Progenitor cell of endocrine pancreas (in vitro differentiated cells): ENCODE data around the gene NAA30. TPM values are rescaled to one million over a fixed set of nuclear protein-coding genes. Genes with fewer than 3 reads are reported as not detected.

Source experiments
- DNase-seq: peaks from one replicate; pipeline ENCODE4 v3.0.0; 2021; ENCODE audit warnings: low spot score; ENCODE audit not compliant: unreplicated experiment
- H3K27ac Mint-ChIP-seq: 2 replicates; pipeline ENCODE4 v1.8.0; 2021; ENCODE audit warnings: mild to moderate bottlenecking, moderate library complexity, mixed read lengths
- H3K27me3 Mint-ChIP-seq: 2 replicates; pipeline ENCODE4 v1.8.0; 2021; ENCODE audit warnings: mixed read lengths
- H3K36me3 Mint-ChIP-seq: 2 replicates; pipeline ENCODE4 v1.8.0; 2022; ENCODE audit warnings: mixed read lengths; ENCODE audit not compliant: insufficient read depth
- H3K4me1 Mint-ChIP-seq: 2 replicates; pipeline ENCODE4 v1.8.0; 2021; ENCODE audit warnings: low read depth, mixed read lengths
- H3K4me3 Mint-ChIP-seq: 2 replicates; pipeline ENCODE4 v1.8.0; 2021; ENCODE audit warnings: low read depth, mild to moderate bottlenecking, moderate library complexity, mixed read lengths
- H3K9me3 Mint-ChIP-seq: 2 replicates; pipeline ENCODE4 v1.8.0; 2021; ENCODE audit warnings: low read depth, mixed read lengths
- CTCF ChIP-seq: fragments of 200-600 bp; sonication (generic); IDR thresholded peaks from one replicate; pipeline ENCODE4 v1.5.0; 2021; ENCODE audit warnings: antibody characterized with exemption, mild to moderate bottlenecking; ENCODE audit not compliant: unreplicated experiment
- total RNA-seq: library from RNA; stranded (reverse); gene quantifications from 2 replicates; pipeline ENCODE4 v1.2.1, GENCODE V29; 2021

Gene NAA30
- total RNA-seq, 1 donor from 2014 or later, result 24.2 TPM

- H3K4me1 Mint-ChIP-seq, result peaks cover 11% of the 10 kb centered on the region
- TF ChIP-seq CTCF, result peak; percentile 22
- no peak overlapping the region for H3K4me3 Mint-ChIP-seq
- H3K27ac Mint-ChIP-seq, result no peak overlapping the region
- H3K36me3 Mint-ChIP-seq, result no peaks in the 10 kb centered on the region
- DNase-seq, result no peak
- H3K27me3 Mint-ChIP-seq, result no peaks in the 10 kb centered on the region
- no peaks in the 10 kb centered on the region for H3K9me3 Mint-ChIP-seq
These were observed 11.7 kb upstream of the NAA30 start for GRCh38 chr14:57378661-57379060.

- H3K9me3 Mint-ChIP-seq, result no peaks in the 10 kb centered on the region
- H3K36me3 Mint-ChIP-seq, result no peaks in the 10 kb centered on the region
- peaks cover 3% of the 10 kb centered on the region for H3K27me3 Mint-ChIP-seq
- TF ChIP-seq CTCF, result no peak
- DNase-seq, result no peak
- peaks cover 11% of the 10 kb centered on the region for H3K4me1 Mint-ChIP-seq
- H3K27ac Mint-ChIP-seq, result no peak overlapping the region
- H3K4me3 Mint-ChIP-seq, result no peak overlapping the region
These were observed 9.5 kb upstream of the NAA30 start for GRCh38 chr14:57380935-57381334.

GRCh38 chr14:57382283-57382682 lies 8.1 kb upstream of the NAA30 start:
- no peak for TF ChIP-seq CTCF
- Mint-ChIP-seq H3K27ac (no peak overlapping the region), H3K27me3 (peaks cover 8% of the 10 kb centered on the region)

GRCh38 chr14:57383125-57383745 lies 7.2 kb upstream of the NAA30 start:
- Mint-ChIP-seq H3K4me1 (peaks cover 11% of the 10 kb centered on the region), H3K27ac (no peak overlapping the region), H3K9me3 (no peaks in the 10 kb centered on the region), H3K36me3 (no peaks in the 10 kb centered on the region), H3K4me3 (no peak overlapping the region), H3K27me3 (peaks cover 8% of the 10 kb centered on the region)
- no peak for DNase-seq
- TF ChIP-seq CTCF, result no peak

More at GRCh38 chr14:57382283-57382682, 8.1 kb upstream of the NAA30 start:
- Mint-ChIP-seq H3K4me3 (no peak overlapping the region), H3K4me1 (peaks cover 11% of the 10 kb centered on the region), H3K36me3 (no peaks in the 10 kb centered on the region), H3K9me3 (no peaks in the 10 kb centered on the region)
- DNase-seq, result no peak

GRCh38 chr14:57388067-57388466 lies 2.3 kb upstream of the NAA30 start:
- H3K9me3 Mint-ChIP-seq, result no peaks in the 10 kb centered on the region
- H3K27me3 Mint-ChIP-seq, result peaks cover 8% of the 10 kb centered on the region
- H3K27ac Mint-ChIP-seq, result no peak overlapping the region
- no peak overlapping the region for H3K4me3 Mint-ChIP-seq
- no peak for DNase-seq
- peaks cover 22% of the 10 kb centered on the region for H3K4me1 Mint-ChIP-seq
- H3K36me3 Mint-ChIP-seq, result no peaks in the 10 kb centered on the region
- no peak for TF ChIP-seq CTCF
